ENCODE data around the gene IL5. TPM values are rescaled to one million over a fixed set of nuclear protein-coding genes. Genes with fewer than 3 reads are reported as not detected.
A peak's percentile ranks its signal among the peaks of the same experiment; 100 is the strongest.

IL5 gene
- total and polyA plus RNA-seq, 4 donors: not detected

GRCh38 chr5:132556153-132556762, 12.9 kb upstream of the IL5 start:
- peak overlapping the region; percentile 78 to 92 (median 83) for H3K4me3 ChIP-seq (ENCODE audit: low read depth in 1 of 3, low read length in 3 of 3)
- DNase-seq (ENCODE audit: low spot score): no peak
- peak overlapping the region; percentile 20 to 57 for H3K9ac ChIP-seq (ENCODE audit: low read depth in 1 of 2, low read length in 2 of 2)
- H3K27me3 ChIP-seq (ENCODE audit: control insufficient read depth in 4 of 4, insufficient read depth in 4 of 4, low read length in 3 of 4): no peaks in the 10 kb centered on the region
- peak overlapping the region; percentile 73 to 77 for H3K27ac ChIP-seq (ENCODE audit: low read depth in 1 of 2, low read length in 2 of 2)
- TF ChIP-seq SP1 (IDR thresholded peaks at IDR 0.05) (no peak), RAD21 (IDR thresholded peaks at IDR 0.05) (no peak), RXRA (IDR thresholded peaks at IDR 0.05) (no peak), CTCF (IDR thresholded peaks at IDR 0.05; ENCODE audit: low read depth, low read length, missing input control) (no peak), FOXA2 (IDR thresholded peaks at IDR 0.05) (no peak), REST (IDR thresholded peaks at IDR 0.05) (no peak), TAF1 (conservative IDR thresholded peaks at IDR 0.05) (peak; percentile 17)
- 53% methylated on average over 15 of the region's 15 CpGs for WGBS
- H3K4me1 ChIP-seq (ENCODE audit: control insufficient read depth in 4 of 4, insufficient read depth in 4 of 4, low read length in 3 of 4): peaks cover 3 to 19% (median 13%) of the 10 kb centered on the region in 4 donors
- H3K36me3 ChIP-seq (ENCODE audit: control insufficient read depth in 4 of 4, insufficient read depth in 3 of 4, low read depth in 1 of 4, low read length in 3 of 4): peaks cover 1 to 3% (median 2%) of the 10 kb centered on the region in 4 donors
- no peaks in the 10 kb centered on the region for H3K9me3 ChIP-seq (ENCODE audit: control insufficient read depth in 4 of 4, low read length in 3 of 4)

GRCh38 chr5:132549576-132549975, 6.3 kb upstream of the IL5 start:
- 79% methylated on average over 2 of the region's 2 CpGs for WGBS
- TF ChIP-seq JUND (IDR thresholded peaks at IDR 0.05): no peak
- no peak for TF ChIP-seq RAD21 (IDR thresholded peaks at IDR 0.05)
- no peak for TF ChIP-seq FOXA2 (IDR thresholded peaks at IDR 0.05)
- no peak for TF ChIP-seq NR2F2 (IDR thresholded peaks at IDR 0.05)
- no peak for TF ChIP-seq RXRA (IDR thresholded peaks at IDR 0.05)
- TF ChIP-seq ATF3 (IDR thresholded peaks at IDR 0.05): no peak
- no peak for TF ChIP-seq CTCF (IDR thresholded peaks at IDR 0.05; ENCODE audit: low read depth, low read length, missing input control)
- no peak for TF ChIP-seq GABPA (IDR thresholded peaks at IDR 0.05 in 1 of 2, conservative IDR thresholded peaks at IDR 0.05 in 1 of 2)
- no peak for TF ChIP-seq HNF4A (conservative IDR thresholded peaks at IDR 0.05)
- TF ChIP-seq YY1 (IDR thresholded peaks at IDR 0.05): no peak
- no peak for TF ChIP-seq TAF1 (conservative IDR thresholded peaks at IDR 0.05)
- TF ChIP-seq MAX (IDR thresholded peaks at IDR 0.05): no peak
- TF ChIP-seq REST (IDR thresholded peaks at IDR 0.05): no peak
- no peak for TF ChIP-seq EGR1 (IDR thresholded peaks at IDR 0.05; ENCODE audit: low read depth in 2 of 2)
- no peak for TF ChIP-seq ZBTB33 (IDR thresholded peaks at IDR 0.05)
- TF ChIP-seq FOXA1 (IDR thresholded peaks at IDR 0.05): no peak
- no peak for TF ChIP-seq HNF4G (IDR thresholded peaks at IDR 0.05)
- TF ChIP-seq SP1 (IDR thresholded peaks at IDR 0.05): no peak

More at GRCh38 chr5:132549576-132549975, 6.3 kb upstream of the IL5 start:
- H3K9ac ChIP-seq (ENCODE audit: low read depth in 1 of 2, low read length in 2 of 2): no peak overlapping the region
- H3K4me1 ChIP-seq (ENCODE audit: control insufficient read depth in 4 of 4, insufficient read depth in 4 of 4, low read length in 3 of 4): no peaks in the 10 kb centered on the region
- H3K27me3 ChIP-seq (ENCODE audit: control insufficient read depth in 4 of 4, insufficient read depth in 4 of 4, low read length in 3 of 4): no peaks in the 10 kb centered on the region
- no peak overlapping the region for H3K4me3 ChIP-seq (ENCODE audit: low read depth in 1 of 3, low read length in 3 of 3)
- no peak overlapping the region for H3K27ac ChIP-seq (ENCODE audit: low read depth in 1 of 2, low read length in 2 of 2)
- no peaks in the 10 kb centered on the region for H3K36me3 ChIP-seq (ENCODE audit: control insufficient read depth in 4 of 4, insufficient read depth in 3 of 4, low read depth in 1 of 4, low read length in 3 of 4)
- DNase-seq (ENCODE audit: low spot score): no peak
- no peaks in the 10 kb centered on the region for H3K9me3 ChIP-seq (ENCODE audit: control insufficient read depth in 4 of 4, low read length in 3 of 4)
